C4-2B (cell line): ENCODE results near the gene LDB3.

Experiments
- CTCF ChIP-seq: fragments of 450-650 bp; conservative IDR thresholded peaks from 2 replicates; pipeline ENCODE4 v1.5.1; 2017; ENCODE audit warnings: mild to moderate bottlenecking
- ZFX ChIP-seq: fragments of 450-650 bp; IDR thresholded peaks from 2 replicates; pipeline ENCODE4 v1.6.1; 2017

- TF ChIP-seq CTCF (no peak), ZFX (no peak)
Observed at GRCh38 chr10:86653379-86653778, 14.9 kb upstream of the LDB3 start.
